Neural progenitor cell (in vitro differentiated cells): ENCODE measurements around the gene GAP43. TPM values are rescaled to one million over a fixed set of nuclear protein-coding genes. Genes with fewer than 3 reads are reported as not detected.

Experiments used
- DNase-seq: peaks from one replicate; pipeline ENCODE4 v3.0.0-alpha.2; 2016; ENCODE audit warnings: low spot score
- H2AFZ ChIP-seq: fragments of 200-600 bp; sonication (generic); replicated peaks from 2 replicates; pipeline ENCODE4 v1.6.1; 2016; ENCODE audit warnings: antibody characterized with exemption
- H3F3A ChIP-seq: fragments of 200-600 bp; sonication (generic); 2 replicates; pipeline ENCODE4 v1.6.1; 2016; ENCODE audit warnings: antibody characterized with exemption, low read depth
- H3K27ac ChIP-seq: fragments of 200-600 bp; sonication (generic); 2 replicates; pipeline ENCODE4 v1.5.1; 2016; ENCODE audit warnings: mild to moderate bottlenecking
- H3K27me3 ChIP-seq: fragments of 200-600 bp; sonication (generic); 2 replicates; pipeline ENCODE4 v1.6.1; 2016; ENCODE audit warnings: mild to moderate bottlenecking, moderate library complexity
- H3K36me3 ChIP-seq: fragments of 200-600 bp; sonication (generic); 2 replicates; pipeline ENCODE4 v1.5.1; 2016
- H3K4me1 ChIP-seq: fragments of 200-600 bp; sonication (generic); 2 replicates; pipeline ENCODE4 v1.6.1; 2016; ENCODE audit warnings: mixed run types
- H3K4me2 ChIP-seq: fragments of 200-600 bp; sonication (generic); 2 replicates; pipeline ENCODE4 v1.6.1; 2016
- H3K4me3 ChIP-seq: fragments of 200-600 bp; sonication (generic); 2 replicates; pipeline ENCODE4 v1.5.1; 2016
- H3K79me2 ChIP-seq: fragments of 200-600 bp; sonication (generic); 2 replicates; pipeline ENCODE4 v1.6.1; 2016; ENCODE audit warnings: low read depth
- H3K9ac ChIP-seq: fragments of 200-600 bp; sonication (generic); 2 replicates; pipeline ENCODE4 v1.6.1; 2016
- H3K9me3 ChIP-seq: fragments of 200-600 bp; sonication (generic); 2 replicates; pipeline ENCODE4 v1.5.1; 2016; ENCODE audit warnings: low read depth
- H4K20me1 ChIP-seq: fragments of 200-600 bp; sonication (generic); 2 replicates; pipeline ENCODE4 v1.6.1; 2016; ENCODE audit warnings: low read depth
- H3K27ac Mint-ChIP-seq: 3 replicates; pipeline ENCODE4 v1.8.0; 2021; ENCODE audit warnings: mixed read lengths
- H3K27me3 Mint-ChIP-seq: 2 replicates; pipeline ENCODE4 v1.8.0; 2022; ENCODE audit warnings: low read depth, mild to moderate bottlenecking, inconsistent platforms, moderate library complexity, mixed read lengths; ENCODE audit not compliant: insufficient read depth
- H3K36me3 Mint-ChIP-seq: 3 replicates; pipeline ENCODE4 v1.8.0; 2021; ENCODE audit warnings: mixed read lengths
- H3K4me1 Mint-ChIP-seq: 3 replicates; pipeline ENCODE4 v1.8.0; 2021; ENCODE audit warnings: mixed read lengths
- H3K4me3 Mint-ChIP-seq: 3 replicates; pipeline ENCODE4 v1.8.0; 2021; ENCODE audit warnings: mild to moderate bottlenecking, moderate library complexity, mixed read lengths
- H3K9me3 Mint-ChIP-seq: 3 replicates; pipeline ENCODE4 v1.8.0; 2020; ENCODE audit warnings: mixed read lengths
- EZH2 ChIP-seq: fragments of 200-600 bp; sonication (generic); IDR thresholded peaks from 2 replicates; pipeline ENCODE4 v1.6.1; 2017; ENCODE audit warnings: antibody characterized with exemption, mild to moderate bottlenecking, moderate library complexity
- EZH2phosphoT487 ChIP-seq: fragments of 200-600 bp; sonication (generic); IDR thresholded peaks from 2 replicates; pipeline ENCODE4 v1.6.1; 2017; ENCODE audit warnings: antibody characterized with exemption
- total RNA-seq: library from RNA; depleted of rRNA; stranded (reverse); fragments of >200 nt; gene quantifications from 2 replicates; pipeline ENCODE4 v1.2.3, GENCODE V29; 2015; ENCODE audit warnings: low replicate concordance
- TF ChIP-seq, protein P1 (sequence below): fragments of 200-600 bp; sonication (generic); IDR thresholded peaks from 2 replicates; pipeline ENCODE4 v1.5.1; 2017; ENCODE audit warnings: antibody characterized with exemption, mild to moderate bottlenecking

GAP43 gene
- total RNA-seq, 1 donor from 2014 or later = 5.0 TPM

DNA sequence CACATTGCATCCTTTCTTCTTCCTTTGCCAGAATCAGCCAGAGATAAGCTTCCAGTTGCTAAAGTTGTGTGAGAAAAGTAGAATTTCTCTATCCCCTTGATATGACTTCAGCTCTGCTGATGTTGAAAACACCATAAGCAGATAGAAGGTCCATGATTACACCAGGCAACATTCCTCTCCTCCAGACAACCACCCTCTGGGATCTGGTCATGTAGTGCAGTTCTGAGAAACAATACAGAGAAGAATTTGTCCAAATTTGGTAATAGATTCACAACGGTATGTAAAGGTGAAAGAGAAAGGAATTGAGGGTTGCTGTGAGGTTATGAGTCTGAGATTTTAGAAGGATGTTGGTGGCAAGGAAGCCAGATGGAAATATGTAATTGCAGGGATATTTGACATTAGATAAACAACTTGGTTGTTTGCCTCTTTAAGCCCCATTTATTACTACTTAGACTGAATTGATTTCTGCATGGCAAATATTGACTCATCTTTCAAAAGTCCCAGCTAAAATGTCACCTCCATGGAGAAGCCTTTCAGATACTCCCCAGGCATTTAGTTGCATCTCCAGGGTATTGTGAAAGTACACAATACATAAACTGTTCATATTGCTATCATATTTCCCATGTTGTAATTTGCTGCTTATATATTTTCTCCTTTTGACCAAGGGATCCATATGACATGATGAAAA lies 134.9 kb downstream of the GAP43 start:
- no peak overlapping the region for H3K4me3 Mint-ChIP-seq
- Histone ChIP-seq H3K27ac (no peak overlapping the region), H3K9ac (no peak overlapping the region), H3K4me3 (no peak overlapping the region), H3K79me2 (no peaks in the 10 kb centered on the region), H3K9me3 (no peaks in the 10 kb centered on the region), H3K4me2 (no peak overlapping the region), H3K27me3 (no peaks in the 10 kb centered on the region), H3K36me3 (no peaks in the 10 kb centered on the region), H4K20me1 (no peaks in the 10 kb centered on the region), H2AFZ (no peak overlapping the region), H3K4me1 (no peaks in the 10 kb centered on the region), H3F3A (no peaks in the 10 kb centered on the region)
- H3K9me3 Mint-ChIP-seq = peaks cover 13% of the 10 kb centered on the region
- no peak for DNase-seq
- H3K27ac Mint-ChIP-seq = no peak overlapping the region
- H3K36me3 Mint-ChIP-seq = no peaks in the 10 kb centered on the region
- TF ChIP-seq EZH2phosphoT487 (no peak), EZH2 (no peak)
- H3K4me1 Mint-ChIP-seq = no peaks in the 10 kb centered on the region
- peaks cover 2% of the 10 kb centered on the region for H3K27me3 Mint-ChIP-seq

DNA sequence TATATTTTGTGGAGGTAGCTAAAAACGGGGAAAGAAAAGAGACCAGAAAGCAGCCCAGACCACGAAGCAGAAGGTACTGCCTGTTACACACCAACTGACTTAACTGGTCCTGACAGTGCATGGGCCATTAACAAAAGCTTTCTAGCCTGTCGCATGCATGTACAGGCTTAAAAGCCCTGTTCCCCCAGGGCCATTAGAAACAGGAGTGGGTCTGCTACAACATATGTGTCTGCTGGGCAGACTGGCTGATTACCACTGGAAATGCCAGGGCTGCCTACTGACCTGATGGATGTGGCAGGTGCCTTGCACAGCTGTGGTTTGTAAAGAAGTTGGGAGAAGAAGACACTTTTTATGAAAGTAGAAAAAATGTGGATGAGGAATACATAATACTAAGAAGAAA lies 137.4 kb downstream of the GAP43 start:
- no peak overlapping the region for H3K27ac Mint-ChIP-seq

DNA sequence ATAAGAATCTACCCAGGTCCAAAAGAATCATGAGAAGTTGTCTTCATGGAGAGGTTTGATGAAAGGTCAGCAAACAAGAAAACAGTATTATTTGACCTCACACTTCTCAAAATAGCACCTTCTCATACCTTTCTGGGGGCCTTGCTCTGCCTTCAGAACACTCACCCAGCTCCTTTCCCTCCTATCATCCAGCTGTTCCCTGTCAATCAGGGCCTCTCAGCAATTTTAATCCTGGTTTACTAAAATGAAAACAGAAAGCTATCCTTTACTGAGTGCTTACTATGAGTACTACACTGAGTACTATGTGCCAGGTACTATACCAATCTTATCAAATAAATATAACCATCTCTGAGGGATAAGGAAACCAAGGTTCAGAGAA lies 138.6 kb downstream of the GAP43 start:
- peaks cover 3% of the 10 kb centered on the region for H3K27me3 Mint-ChIP-seq
- no peak overlapping the region for H3K27ac Mint-ChIP-seq
- H3K9me3 ChIP-seq = no peaks in the 10 kb centered on the region
- peaks cover 16% of the 10 kb centered on the region for H3K4me1 Mint-ChIP-seq
- no peak overlapping the region for H3K27ac ChIP-seq
- no peak overlapping the region for H3K4me2 ChIP-seq
- no peaks in the 10 kb centered on the region for H3K36me3 Mint-ChIP-seq
- no peak overlapping the region for H3K4me3 Mint-ChIP-seq
- peaks cover 7% of the 10 kb centered on the region for H3F3A ChIP-seq
- H3K4me3 ChIP-seq = no peak overlapping the region
- H3K9ac ChIP-seq = no peak overlapping the region
- no peaks in the 10 kb centered on the region for H3K27me3 ChIP-seq
- peaks cover 9% of the 10 kb centered on the region for H3K4me1 ChIP-seq
- no peaks in the 10 kb centered on the region for H3K79me2 ChIP-seq
- no peaks in the 10 kb centered on the region for H4K20me1 ChIP-seq
- no peak overlapping the region for H2AFZ ChIP-seq
- H3K36me3 ChIP-seq = no peaks in the 10 kb centered on the region
- H3K9me3 Mint-ChIP-seq = no peaks in the 10 kb centered on the region
- no peak for TF ChIP-seq EZH2phosphoT487
- no peak for TF ChIP-seq EZH2
- TF ChIP-seq, protein P1, sequence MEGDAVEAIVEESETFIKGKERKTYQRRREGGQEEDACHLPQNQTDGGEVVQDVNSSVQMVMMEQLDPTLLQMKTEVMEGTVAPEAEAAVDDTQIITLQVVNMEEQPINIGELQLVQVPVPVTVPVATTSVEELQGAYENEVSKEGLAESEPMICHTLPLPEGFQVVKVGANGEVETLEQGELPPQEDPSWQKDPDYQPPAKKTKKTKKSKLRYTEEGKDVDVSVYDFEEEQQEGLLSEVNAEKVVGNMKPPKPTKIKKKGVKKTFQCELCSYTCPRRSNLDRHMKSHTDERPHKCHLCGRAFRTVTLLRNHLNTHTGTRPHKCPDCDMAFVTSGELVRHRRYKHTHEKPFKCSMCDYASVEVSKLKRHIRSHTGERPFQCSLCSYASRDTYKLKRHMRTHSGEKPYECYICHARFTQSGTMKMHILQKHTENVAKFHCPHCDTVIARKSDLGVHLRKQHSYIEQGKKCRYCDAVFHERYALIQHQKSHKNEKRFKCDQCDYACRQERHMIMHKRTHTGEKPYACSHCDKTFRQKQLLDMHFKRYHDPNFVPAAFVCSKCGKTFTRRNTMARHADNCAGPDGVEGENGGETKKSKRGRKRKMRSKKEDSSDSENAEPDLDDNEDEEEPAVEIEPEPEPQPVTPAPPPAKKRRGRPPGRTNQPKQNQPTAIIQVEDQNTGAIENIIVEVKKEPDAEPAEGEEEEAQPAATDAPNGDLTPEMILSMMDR = no peak
- no peak for DNase-seq

More for the DNA sequence above, 137.4 kb downstream of the GAP43 start:
- TF ChIP-seq, protein P1 = no peak
- TF ChIP-seq EZH2phosphoT487 = no peak
- TF ChIP-seq EZH2 = no peak
- no peak overlapping the region for H3K4me3 Mint-ChIP-seq
- Histone ChIP-seq H3K9me3 (no peaks in the 10 kb centered on the region), H3K27me3 (no peaks in the 10 kb centered on the region), H3K79me2 (no peaks in the 10 kb centered on the region), H4K20me1 (no peaks in the 10 kb centered on the region), H3K4me3 (no peak overlapping the region), H3K4me2 (no peak overlapping the region), H3F3A (no peaks in the 10 kb centered on the region), H3K4me1 (no peaks in the 10 kb centered on the region), H3K36me3 (no peaks in the 10 kb centered on the region), H3K9ac (no peak overlapping the region), H3K27ac (no peak overlapping the region), H2AFZ (no peak overlapping the region)
- H3K27me3 Mint-ChIP-seq = peaks cover 4% of the 10 kb centered on the region
- no peaks in the 10 kb centered on the region for H3K36me3 Mint-ChIP-seq
- H3K4me1 Mint-ChIP-seq = peaks cover 4% of the 10 kb centered on the region
- no peaks in the 10 kb centered on the region for H3K9me3 Mint-ChIP-seq
- DNase-seq = no peak
